OCI-LY3 (cell line): ENCODE data around the gene OOSP4B.

ENCODE experiments used
- CTCF ChIP-seq: fragments of 200-600, 300-600 bp; sonication (generic); IDR thresholded peaks from 2 replicates; pipeline ENCODE4 v1.5.1; 2014; ENCODE audit warnings: antibody characterized with exemption, low read length, low read depth
- EZH2phosphoT487 ChIP-seq: fragments of 200-600 bp; shearing (Covaris generic); IDR thresholded peaks from 2 replicates; pipeline ENCODE4 v1.6.1; 2018; ENCODE audit warnings: antibody characterized with exemption, mixed run types, low read depth

- TF ChIP-seq CTCF (no peak), EZH2phosphoT487 (no peak)
These were observed 1.1 kb downstream of the OOSP4B start for GRCh38 chr11:60018058-60018457.
